Measurements from ENCODE around the gene MPHOSPH9.

DNA sequence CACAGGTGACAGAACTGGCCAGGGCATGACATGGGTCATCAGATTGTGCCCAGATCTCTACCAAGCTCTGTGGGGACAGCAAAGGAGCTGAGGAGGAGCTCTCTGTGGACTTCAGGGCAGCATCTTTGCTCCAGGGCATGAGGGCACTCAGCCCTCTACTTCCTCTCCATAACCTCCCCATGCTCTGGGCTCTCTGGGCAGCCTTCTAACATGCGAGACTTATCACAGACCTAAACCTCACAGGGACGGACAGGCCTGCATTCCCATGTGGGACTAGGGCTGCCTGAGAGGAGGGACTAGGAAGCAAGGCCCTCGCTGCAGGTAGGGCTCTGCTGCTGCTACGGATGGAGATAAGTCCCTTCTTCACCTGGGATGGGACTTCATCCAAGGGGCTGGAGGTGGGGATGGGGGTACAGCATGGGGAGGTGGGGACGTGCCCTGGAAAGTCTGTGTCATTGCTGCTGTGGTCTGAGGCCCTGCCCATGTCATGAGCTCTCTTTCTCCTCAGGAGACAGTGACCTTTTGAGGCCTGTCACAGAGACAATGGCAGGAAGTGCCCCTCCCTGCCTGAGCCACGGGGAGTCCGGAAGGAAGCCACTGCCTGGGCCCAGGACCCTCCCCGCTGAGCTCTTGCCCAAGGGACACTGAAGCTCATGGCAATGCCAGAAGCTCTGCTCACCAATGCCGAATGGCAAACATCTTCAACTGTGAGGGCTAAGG, 126.1 kb downstream of the MPHOSPH9 start:
- TF ChIP-seq, protein P1, sequence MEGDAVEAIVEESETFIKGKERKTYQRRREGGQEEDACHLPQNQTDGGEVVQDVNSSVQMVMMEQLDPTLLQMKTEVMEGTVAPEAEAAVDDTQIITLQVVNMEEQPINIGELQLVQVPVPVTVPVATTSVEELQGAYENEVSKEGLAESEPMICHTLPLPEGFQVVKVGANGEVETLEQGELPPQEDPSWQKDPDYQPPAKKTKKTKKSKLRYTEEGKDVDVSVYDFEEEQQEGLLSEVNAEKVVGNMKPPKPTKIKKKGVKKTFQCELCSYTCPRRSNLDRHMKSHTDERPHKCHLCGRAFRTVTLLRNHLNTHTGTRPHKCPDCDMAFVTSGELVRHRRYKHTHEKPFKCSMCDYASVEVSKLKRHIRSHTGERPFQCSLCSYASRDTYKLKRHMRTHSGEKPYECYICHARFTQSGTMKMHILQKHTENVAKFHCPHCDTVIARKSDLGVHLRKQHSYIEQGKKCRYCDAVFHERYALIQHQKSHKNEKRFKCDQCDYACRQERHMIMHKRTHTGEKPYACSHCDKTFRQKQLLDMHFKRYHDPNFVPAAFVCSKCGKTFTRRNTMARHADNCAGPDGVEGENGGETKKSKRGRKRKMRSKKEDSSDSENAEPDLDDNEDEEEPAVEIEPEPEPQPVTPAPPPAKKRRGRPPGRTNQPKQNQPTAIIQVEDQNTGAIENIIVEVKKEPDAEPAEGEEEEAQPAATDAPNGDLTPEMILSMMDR (IDR thresholded peaks at IDR 0.05), result no peak
- no peak for TF ChIP-seq POLR2A (IDR thresholded peaks at IDR 0.05)

Data from uterus (tissue), 2 donors.